HG02623 (cell line): ENCODE data around the gene SRSF3.
"Not testable (repeated sequence)": the region's sequence is repeated elsewhere in the genome, so short reads cannot be mapped to it uniquely, and the experiment has no call there.

Experiments
- ATAC-seq: cut with Tn5 transposase; IDR thresholded peaks from one replicate; pipeline ENCODE4 v1.9.1; 2021; ENCODE audit warnings: moderate library complexity; ENCODE audit not compliant: unreplicated experiment

The SRSF3 gene

DNA sequence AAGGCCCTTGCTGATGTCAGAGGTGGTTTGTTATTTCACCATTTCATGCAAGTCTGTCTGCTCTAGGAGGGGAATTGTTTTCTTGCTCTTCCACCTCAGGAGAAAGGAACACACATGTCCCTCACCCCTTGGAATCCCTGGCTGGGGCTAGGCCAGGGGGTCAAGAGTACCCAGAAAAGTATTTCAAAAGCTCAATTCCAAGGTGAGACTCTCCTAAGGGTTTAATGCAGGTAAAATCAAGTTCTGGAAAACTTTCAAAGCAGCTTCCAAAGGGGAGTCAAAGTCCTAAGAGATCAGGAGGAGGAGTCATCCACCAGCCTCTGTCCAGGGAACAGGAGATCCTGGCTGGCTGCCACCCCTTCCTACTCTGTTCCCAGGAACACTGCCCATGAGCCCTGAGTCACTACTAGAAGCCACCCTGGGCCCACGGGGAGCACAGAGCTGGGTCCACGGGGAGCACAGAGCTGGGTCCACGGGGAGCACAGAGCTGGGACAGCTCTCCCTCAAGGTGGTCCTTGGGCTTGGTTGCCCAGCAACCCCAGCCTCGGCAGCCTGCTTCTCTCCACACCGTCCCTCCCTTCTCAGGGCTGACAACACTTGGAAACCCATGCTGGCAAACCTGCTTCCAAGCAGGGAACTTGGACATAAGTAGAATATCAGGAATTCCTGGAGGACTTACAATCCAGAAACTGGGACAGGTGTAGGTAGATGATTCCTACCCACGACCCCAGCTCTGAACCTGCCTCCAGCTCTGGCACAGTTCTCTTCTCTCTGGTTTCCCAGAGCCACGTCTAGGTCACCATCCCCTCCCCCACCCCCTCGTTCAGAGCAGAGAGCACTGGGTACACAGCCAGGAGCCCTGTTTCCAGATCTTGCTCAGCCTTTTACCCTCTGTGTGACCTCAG is 49.0 kb downstream of the SRSF3 start:
- no peak for ATAC-seq

DNA sequence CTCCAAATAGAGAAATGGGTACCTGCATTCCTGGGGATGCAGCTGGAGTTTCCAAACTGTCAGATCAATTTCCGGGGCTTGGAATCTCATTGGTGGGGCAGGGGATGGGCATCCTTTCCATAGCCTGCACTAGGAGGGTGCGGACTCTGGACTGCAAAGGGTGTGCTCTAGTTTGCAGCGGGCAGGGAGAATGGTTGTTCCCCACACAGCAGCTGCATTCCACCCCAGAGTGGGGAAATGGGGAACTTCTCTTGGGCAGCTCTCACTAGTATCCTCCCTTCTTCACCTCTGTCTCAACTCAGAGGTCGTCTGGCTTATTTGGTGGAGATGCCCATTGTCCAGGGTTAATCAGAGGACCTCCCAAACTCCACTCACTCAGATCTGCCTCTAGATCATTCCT is 49.8 kb downstream of the SRSF3 start:
- no peak for ATAC-seq

GRCh38 chr6:36649086-36649485 is 54.9 kb downstream of the SRSF3 start:
- ATAC-seq = no peak

DNA sequence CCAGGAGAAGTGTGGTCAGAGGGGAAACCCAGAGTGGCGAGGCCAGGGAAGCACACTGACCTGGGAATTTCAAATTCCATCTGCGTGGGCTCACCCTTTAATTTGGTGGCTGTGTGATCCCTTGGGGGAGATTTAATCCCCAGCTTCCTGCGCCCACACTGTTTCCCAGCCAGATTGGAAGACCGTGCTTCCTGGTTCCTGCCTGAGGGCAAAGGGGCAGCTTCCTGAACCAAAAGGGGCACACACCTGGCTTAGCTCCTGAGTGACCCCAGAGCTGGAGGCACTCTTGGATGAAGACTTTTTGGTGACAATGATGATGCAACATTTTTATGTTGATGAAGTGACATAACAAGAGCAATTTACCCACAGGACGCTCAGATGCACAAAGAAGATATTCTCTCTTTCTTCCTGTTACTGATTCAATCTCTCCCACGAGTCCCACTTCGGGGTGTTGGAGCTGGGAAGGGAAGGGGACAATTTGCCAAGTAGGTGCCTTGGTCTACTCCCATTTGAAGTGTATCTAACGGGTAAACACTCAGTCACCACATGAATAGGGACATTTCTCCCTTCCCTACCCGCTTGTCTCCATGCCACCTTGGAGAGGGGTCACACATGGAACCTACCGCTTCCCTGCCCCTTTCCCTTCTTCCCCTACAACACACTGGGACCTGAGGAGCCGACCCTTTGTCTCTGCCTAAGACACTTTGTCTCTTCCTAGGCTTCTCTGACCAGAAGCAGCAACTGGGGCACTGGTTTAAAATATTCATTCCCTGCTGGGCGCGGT is 55.7 kb downstream of the SRSF3 start:
- no peak for ATAC-seq

DNA sequence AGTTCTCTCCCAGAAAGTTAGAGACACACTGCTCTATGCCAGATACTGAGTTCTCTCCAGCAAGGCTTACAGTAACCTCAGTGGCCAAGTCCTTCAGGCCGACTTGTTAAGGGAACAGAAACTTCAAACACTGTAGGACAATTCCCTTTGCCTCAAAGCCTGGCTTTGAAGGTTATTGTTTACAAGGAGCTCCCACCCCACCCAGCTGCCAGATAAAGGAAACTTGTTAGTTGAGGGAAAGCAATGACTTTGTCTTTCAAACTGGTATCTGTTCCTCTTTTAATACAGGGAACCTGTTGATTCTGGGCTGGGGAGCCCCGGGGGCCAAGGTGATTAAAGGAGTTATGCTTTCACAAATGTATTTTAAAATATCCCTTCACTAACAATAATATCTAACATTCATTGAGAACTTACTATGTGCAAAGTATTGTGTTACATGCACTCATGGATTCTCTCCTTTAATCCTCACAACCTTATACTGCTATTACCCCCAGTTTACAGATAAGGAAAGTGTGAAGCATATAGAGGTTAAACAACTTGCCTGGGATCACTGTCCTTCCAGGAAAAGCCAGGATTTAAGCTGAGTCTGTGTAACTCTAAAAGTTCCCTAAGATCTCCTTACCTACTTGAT is 56.8 kb downstream of the SRSF3 start:
- no peak for ATAC-seq

DNA sequence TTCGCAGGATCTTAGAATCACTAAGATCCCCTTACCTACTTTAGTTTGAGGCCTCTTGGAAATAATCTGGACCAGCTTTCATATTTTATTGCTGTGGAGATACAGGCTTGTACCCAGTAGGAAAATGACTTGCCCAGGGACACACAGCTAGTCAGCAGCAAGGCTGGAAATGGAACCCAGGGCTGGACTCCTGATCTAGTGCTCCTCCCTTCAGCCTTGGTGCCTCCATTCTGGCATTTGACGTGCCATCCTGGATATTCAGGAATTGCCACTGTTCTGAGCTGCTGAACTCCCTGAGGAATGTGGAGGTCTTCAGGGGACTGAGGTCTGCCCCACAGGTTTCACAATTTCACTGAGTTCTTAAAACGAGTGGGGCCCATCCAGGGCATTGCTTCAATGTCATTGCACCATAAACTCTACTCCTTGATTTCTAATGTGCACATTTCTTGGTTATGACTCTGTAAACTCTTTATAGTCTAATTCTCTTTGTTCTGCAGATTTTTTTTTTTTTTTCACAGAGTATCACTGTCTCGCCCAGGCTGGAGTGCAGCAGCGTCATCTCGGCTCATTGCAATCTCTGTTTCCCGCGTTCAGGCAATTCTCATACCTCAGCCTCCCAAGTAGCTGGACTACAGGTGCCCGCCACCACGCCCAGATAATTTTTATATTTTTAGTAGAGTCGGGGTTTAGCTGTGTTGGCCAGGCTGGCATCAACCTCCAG is 57.7 kb downstream of the SRSF3 start:
- no peak for ATAC-seq

GRCh38 chr6:36654469-36654868 is 60.3 kb downstream of the SRSF3 start:
- not testable (repeated sequence) for ATAC-seq
